Raji (cell line): ENCODE data around the gene RELN.

Experiments used
- POLR2A ChIP-seq: IDR thresholded peaks from 2 replicates; pipeline ENCODE4 v1.6.1; 2011; ENCODE audit warnings: low read depth, low read length, control low read depth; ENCODE audit not compliant: insufficient read depth

RELN gene

DNA sequence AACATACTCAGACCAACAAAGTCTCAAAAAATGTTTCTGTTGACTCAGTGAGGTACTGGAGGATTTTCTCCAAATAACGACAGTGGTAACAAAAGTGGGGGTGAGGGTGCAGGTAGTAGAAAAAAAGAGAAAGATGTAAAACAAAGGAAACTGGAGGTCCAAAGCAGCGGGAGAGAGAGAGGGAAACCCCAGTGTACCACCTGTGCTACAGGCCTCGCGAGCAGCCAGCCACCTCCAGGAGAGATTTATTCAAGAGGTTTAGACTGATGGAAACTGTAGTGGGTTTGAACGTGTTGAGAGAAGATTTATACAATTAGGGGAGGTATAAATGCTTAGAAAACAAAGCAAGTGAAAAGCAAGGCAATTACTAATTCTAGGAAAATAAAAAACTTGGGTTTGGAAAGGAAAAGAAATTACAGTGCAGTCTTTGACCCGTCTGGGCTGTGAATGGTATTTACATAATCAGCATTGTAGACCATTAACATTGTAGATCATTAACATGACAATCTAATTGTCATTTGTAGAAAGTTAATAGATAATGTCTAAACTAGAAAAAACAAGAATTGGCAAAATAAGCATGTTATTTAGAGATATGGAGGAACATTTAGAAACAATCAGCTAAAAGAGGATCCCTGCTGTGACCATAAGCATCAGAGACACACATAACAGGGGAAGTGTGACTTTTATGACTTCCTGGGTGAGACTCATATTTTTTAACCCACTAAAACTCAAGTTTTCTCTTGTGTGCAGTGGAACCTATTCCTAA lies 180.0 kb downstream of the RELN start:
- TF ChIP-seq POLR2A: no peak

- TF ChIP-seq POLR2A: no peak
Observed at GRCh38 chr7:103805346-103805745, 184.1 kb downstream of the RELN start.

DNA sequence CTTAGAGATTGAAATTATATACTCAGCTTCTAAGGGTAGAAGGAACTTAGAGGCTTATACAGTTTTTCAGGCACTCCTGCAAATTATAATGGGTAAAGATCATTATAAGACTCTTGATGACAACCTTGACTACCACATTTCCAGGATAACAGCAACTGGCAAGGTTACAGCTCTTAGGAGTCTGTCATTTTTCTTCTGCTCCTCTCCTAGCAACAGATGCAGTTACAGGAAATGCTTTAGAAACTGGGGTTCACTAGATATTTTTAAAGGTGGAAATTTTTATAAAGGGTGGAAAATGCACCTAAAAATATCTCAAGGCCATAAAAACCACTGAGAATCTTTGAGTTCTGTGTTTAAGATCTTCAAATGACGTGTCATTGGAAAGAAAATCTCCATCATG lies 185.8 kb downstream of the RELN start:
- no peak for TF ChIP-seq POLR2A

DNA sequence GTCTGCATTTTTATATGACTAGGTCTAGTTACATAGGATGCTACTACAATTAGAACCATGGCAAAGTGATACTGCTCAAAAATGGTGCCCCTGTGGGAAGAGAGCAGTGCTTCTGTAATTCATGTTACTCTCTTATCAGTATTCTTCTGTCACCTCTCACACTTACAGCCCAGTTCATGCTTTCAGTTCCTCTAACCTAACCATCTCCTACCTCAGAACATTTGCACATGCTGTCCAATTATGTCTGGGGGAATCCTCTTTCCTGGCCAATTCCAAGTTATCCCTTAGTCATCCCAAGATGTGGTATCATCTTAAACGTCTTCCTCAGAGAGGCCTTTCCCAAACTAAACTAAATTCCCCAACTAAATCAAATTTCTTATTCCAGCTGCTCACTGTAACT lies 190.2 kb downstream of the RELN start:
- no peak for TF ChIP-seq POLR2A

DNA sequence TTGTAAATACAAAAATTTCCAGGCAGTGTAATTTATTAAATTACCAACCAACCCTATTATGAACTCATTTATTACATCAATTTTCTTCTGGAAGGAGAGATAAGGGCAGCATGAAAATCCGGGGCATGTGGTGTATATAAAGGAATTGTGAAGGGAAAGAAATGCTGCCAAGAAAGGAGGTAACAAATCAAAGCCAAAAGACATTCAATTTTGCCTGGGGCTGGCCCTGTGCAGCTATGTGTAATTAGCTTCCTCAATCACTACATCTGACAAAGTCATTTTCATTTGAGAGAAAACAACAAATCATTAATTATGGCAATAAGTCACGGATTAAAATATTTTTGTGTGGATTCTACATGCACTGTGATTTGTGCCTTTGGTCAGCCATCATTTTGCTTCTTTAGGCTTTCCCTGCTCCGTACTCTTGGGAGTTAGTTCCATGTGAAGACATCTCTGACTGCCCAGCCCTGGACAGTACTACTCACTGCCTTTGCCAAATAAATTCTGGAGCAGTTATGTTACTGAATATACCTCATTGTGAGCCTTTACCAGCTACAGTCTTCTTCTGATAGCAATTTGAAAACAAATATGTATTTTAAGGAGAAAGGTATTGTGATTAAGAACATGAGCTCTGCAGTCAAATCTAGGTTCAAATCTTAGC lies 191.7 kb downstream of the RELN start:
- TF ChIP-seq POLR2A: no peak

DNA sequence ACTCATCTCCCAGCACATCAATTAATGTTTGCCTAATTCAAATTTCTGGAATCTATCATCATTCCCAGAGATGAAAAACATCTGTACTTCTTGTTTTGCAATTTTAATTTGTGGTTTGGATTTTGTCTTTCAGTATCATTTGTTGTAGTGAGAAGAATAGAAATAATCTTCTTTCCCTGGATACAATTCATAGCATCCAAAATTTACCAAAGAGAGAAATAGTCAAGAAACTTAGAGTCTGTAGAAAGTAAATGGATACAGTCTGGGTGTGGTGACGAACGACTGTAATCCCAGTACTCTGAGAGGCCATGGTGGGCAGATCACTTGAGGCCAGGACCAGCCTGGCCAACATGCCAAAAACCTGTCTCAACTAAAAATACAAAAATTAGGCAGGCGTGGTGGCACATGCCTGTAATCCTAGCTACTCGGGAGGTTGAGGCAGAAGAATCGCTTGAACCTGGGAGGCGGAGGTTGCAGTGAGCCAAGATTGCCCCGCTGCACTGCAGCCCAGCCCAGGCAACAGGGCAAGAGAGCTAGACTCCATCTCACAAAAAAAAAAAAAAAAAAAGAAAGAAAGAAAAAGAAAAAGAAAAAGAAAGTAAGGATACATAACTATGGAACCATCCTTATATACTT lies 193.0 kb downstream of the RELN start:
- TF ChIP-seq POLR2A: no peak

DNA sequence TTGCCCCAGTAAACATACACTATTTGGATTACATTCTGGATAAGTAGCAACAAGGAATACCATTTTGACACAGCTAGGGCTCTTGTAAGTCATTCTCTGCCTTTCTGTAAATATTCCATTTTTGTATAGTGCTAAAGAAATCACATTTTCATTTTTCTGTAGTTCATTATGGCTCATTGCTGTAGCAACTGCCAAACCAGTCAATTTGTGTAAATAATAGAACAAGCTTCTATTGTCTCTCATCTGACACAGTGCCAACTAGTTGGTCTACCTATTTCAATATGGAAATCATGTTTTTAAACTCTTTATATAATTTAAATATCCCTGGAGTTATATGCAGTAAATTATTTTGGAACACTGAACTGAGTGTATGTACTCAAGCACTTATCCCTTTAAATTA lies 193.7 kb downstream of the RELN start:
- TF ChIP-seq POLR2A: no peak

- no peak for TF ChIP-seq POLR2A
Observed at GRCh38 chr7:103795107-103795506, 194.4 kb downstream of the RELN start.

DNA sequence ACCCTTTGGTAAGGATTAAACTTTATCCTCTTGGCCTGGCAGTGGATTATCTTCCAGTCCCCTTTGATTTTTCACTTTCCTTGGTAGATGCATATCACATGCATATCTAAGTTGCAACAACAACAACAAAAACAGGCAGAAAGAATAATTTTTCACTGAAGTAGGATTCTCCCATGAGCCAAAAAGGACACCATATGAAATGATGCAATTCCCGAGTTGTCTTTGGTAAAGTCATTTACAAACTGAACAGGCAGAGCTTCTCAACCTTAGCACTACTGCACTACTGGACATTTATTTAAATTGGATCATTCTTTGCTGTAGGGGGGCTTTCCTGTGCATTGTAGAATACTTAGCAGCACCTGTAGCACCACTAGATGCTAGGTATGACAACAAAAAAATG lies 195.0 kb downstream of the RELN start:
- TF ChIP-seq POLR2A: no peak

DNA sequence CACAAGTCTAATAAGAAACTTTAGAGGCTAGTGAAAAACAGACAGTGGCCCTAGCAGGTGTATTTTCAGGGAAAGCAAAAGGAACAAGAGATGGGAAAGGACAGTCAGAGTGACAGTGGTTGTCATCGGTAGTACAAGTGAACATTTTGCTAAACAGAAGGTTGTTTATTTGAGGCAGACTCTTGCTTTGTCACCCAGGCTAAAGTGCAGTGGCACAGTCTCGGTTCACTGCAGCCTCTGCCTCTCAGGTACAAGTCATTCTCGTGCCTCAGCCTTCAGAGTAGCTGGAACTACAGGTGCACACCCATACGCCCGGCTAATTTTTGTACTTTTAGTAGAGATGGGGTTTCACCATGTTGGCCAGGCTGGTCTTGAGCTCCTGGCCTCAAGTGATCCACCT lies 195.8 kb downstream of the RELN start:
- TF ChIP-seq POLR2A: no peak

DNA sequence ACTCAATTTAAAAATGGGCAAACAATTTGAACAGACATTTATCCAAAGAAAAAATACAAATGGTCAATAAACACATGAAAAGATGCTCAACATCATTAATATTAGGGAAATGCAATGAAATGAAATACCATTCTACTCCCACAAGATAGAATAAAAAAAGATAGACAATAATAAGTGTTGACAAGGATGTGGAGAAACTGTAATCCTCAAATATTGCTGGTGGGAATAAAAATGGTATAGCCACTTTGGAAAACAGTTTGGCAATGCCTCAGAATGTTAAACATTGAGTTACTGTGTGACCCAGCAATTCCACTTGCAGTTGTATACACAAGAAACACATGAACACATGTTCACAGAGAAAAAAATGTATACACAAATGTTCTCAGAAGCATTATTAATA lies 197.6 kb downstream of the RELN start:
- TF ChIP-seq POLR2A: no peak

DNA sequence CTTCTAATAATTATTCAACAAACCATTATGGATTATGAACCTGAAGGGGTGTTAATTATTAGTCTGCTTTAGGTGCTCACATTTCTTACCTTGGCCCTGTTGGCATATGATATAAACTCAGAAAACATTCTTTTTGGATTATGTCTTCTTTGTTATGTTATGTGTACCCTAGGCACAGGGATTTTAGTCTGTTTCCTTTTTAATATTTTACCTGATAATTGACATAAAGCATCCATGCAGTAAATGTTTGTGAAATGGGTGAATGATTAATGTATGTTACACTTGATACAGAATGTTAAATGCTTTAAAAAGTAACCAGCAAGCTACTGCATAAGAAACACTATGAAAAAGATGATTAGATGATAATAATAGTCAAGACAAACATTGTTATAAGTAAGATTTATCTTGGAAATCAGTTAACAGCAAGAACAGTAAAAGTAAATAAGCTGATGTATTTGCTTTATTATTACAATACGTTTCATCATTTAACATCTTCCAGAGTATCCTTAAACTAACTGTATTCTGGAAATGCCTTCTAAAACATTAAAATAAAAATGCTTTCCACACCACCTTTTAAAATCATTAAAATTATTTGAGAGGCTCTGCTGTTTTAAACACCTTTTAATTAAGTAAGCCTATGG lies 204.7 kb downstream of the RELN start:
- no peak for TF ChIP-seq POLR2A

DNA sequence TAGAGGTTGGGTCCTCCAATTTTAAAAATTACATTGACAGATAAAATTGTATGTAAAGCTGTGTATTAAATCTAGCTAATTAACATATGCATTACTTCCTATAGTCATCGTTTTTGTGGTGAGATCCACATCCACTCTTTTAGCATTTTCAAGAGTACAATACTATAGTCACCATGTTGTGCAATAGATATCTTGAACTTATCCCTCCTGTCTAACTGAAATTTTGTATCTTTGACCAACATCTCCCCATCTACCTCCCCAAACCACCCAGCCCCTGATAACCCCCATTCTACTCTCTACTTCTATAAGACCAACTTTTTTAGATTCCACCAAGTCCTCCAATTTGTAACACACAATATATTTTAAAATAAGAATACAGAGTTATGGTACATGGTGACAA lies 208.0 kb downstream of the RELN start:
- no peak for TF ChIP-seq POLR2A

GRCh38 chr7:103777440-103777839 lies 212.0 kb downstream of the RELN start:
- no peak for TF ChIP-seq POLR2A

GRCh38 chr7:103773726-103774125 lies 215.7 kb downstream of the RELN start:
- TF ChIP-seq POLR2A: no peak
